HEK293T (cell line): ENCODE measurements around the gene DBN1.

ENCODE experiments used
- BHLHE40 ChIP-seq: fragments of 450-650 bp; IDR thresholded peaks from 2 replicates; pipeline ENCODE4 v1.6.1; 2016; ENCODE audit warnings: mild to moderate bottlenecking, moderate library complexity, borderline replicate concordance
- FOXM1 ChIP-seq: fragments of 450-650 bp; IDR thresholded peaks from 2 replicates; pipeline ENCODE4 v1.6.1; 2017; ENCODE audit warnings: mild to moderate bottlenecking, borderline replicate concordance

DNA sequence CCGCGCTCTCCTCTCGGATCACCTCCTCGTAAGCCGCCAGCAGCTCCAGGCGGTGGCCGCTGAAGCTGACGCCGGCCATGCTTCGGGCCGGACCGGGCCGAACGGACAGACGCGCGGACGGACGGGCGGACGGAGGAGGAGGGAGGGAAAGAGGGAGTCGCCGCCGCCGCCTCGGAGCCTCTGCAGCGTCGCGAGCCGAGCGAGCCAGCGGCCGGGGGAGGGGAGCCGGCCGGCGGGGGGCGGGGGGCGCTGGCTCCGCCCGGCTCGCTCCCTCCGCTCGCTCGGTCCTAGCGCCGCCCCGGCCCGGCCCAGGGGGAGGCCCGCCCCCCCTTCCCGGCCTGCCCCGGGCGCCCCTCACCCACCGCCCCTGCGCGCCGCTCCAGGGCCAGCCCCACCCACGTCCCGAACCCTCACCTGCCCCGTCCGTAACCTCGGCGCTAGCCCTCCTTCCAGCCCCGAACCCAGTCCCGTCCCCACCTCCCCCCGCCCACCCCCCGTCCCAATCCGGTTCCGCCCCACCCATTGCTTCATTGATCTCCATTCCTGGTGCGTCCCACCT, at the start of gene DBN1:
- TF ChIP-seq FOXM1, result no peak
- TF ChIP-seq BHLHE40, result no peak
